Fibroblast of the aortic adventitia (primary cell): ENCODE measurements around the gene HRK. TPM values are rescaled to one million over a fixed set of nuclear protein-coding genes. Genes with fewer than 3 reads are reported as not detected.

Experiments used
- DNase-seq: peaks from one replicate; pipeline ENCODE4 v3.0.0-alpha.2; 2010; ENCODE audit warnings: low read depth
- H3K4me3 ChIP-seq: 2 replicates; pipeline ENCODE4 v1.5.1; 2011; ENCODE audit warnings: low read depth, mild to moderate bottlenecking, control low read depth, low read length, moderate library complexity
- CTCF ChIP-seq: IDR thresholded peaks from 2 replicates; pipeline ENCODE4 v1.5.1; 2011; ENCODE audit warnings: mild to moderate bottlenecking, low read length, control low read depth, inconsistent platforms; ENCODE audit not compliant: insufficient read depth
- total RNA-seq: library from RNA; depleted of rRNA; stranded (reverse); fragments of >200 nt; gene quantifications from 2 replicates; pipeline ENCODE4 v1.2.3, GENCODE V29; 2012; ENCODE audit warnings: low replicate concordance

HRK gene
- total RNA-seq, 1 donor = not detected

- no peak for TF ChIP-seq CTCF
- H3K4me3 ChIP-seq = no peak overlapping the region
- peak; percentile 57 for DNase-seq
These were observed 34.9 kb upstream of the HRK start for GRCh38 chr12:116916122-116916521.

GRCh38 chr12:116915326-116915725 is 34.1 kb upstream of the HRK start:
- TF ChIP-seq CTCF = no peak
- no peak for DNase-seq
- H3K4me3 ChIP-seq = no peak overlapping the region

- TF ChIP-seq CTCF = no peak
- peak within 1 kb of the TSS; percentile 83 for H3K4me3 ChIP-seq
- DNase-seq = peak; percentile 63
These were observed 29.6 kb upstream of the HRK start, which contains the start of gene FBXW8 for GRCh38 chr12:116910645-116911451. Gene FBXW8 (plus strand): TSS chr12:116910950. CDS start chr12:116911038, 88 bp downstream.

GRCh38 chr12:116910280-116910644 is 29.0 kb upstream of the HRK start:
- DNase-seq = no peak
- no peak for TF ChIP-seq CTCF

GRCh38 chr12:116906285-116906684 is 25.0 kb upstream of the HRK start:
- no peak for TF ChIP-seq CTCF
- no peak for DNase-seq
- H3K4me3 ChIP-seq = no peak overlapping the region

More at GRCh38 chr12:116910280-116910644, 29.0 kb upstream of the HRK start:
- peak overlapping the region; percentile 83 for H3K4me3 ChIP-seq

- no peak overlapping the region for H3K4me3 ChIP-seq
- no peak for TF ChIP-seq CTCF
- DNase-seq = no peak
These were observed 22.6 kb upstream of the HRK start for GRCh38 chr12:116903818-116904217.
